ENCODE data around the gene PKD2. TPM values are rescaled to one million over a fixed set of nuclear protein-coding genes. Genes with fewer than 3 reads are reported as not detected.
A peak's percentile ranks its signal among the peaks of the same experiment; 100 is the strongest.

PKD2 gene
- total RNA-seq, 6 experiments from 2014 or later, result 67.8 to 103 (median 70.4) TPM

- DNase-seq, result peak; percentile 45
- Mint-ChIP-seq H3K27me3 (ENCODE audit: insufficient read depth) (no peaks in the 10 kb centered on the region; the same call in 1 of the 2 replicates), H3K4me3 (peak overlapping the region; percentile 91), H3K9me3 (no peaks in the 10 kb centered on the region), H3K27ac (peak overlapping the region; percentile 75), H3K36me3 (ENCODE audit: low read depth) (peaks cover 25% of the 10 kb centered on the region), H3K4me1 (ENCODE audit: low read depth) (peaks cover 71% of the 10 kb centered on the region)
- TF ChIP-seq, protein P1, sequence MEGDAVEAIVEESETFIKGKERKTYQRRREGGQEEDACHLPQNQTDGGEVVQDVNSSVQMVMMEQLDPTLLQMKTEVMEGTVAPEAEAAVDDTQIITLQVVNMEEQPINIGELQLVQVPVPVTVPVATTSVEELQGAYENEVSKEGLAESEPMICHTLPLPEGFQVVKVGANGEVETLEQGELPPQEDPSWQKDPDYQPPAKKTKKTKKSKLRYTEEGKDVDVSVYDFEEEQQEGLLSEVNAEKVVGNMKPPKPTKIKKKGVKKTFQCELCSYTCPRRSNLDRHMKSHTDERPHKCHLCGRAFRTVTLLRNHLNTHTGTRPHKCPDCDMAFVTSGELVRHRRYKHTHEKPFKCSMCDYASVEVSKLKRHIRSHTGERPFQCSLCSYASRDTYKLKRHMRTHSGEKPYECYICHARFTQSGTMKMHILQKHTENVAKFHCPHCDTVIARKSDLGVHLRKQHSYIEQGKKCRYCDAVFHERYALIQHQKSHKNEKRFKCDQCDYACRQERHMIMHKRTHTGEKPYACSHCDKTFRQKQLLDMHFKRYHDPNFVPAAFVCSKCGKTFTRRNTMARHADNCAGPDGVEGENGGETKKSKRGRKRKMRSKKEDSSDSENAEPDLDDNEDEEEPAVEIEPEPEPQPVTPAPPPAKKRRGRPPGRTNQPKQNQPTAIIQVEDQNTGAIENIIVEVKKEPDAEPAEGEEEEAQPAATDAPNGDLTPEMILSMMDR (IDR thresholded peaks at IDR 0.05), result no peak
Measured at GRCh38 chr4:88008743-88009171, 1.3 kb downstream of the PKD2 start.

DNA sequence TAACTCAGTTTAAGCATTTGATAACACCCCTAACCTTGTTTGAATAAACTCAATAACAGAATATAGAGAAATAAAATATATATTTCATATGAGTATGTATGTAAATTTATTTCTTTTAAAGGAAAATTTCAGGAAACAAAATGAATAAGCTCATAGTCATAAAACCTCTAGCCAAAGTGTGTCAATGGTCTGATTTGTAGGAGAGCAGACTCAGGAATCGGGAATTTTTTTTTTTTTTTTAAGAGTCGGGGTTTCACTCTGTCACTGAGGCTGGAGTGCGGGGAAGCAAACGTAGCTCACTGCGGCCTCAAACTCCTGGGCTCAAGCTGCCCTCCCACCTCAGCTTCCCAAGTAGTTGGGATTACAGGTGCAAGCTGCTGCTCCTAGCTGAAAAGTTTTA lies 2.4 kb downstream of the PKD2 start:
- no peak for DNase-seq
- no peak overlapping the region for H3K27ac Mint-ChIP-seq
- H3K27me3 Mint-ChIP-seq (ENCODE audit: insufficient read depth), result no peaks in the 10 kb centered on the region; the same call in 1 of the 2 replicates
- H3K4me1 Mint-ChIP-seq (ENCODE audit: low read depth), result peaks cover 68% of the 10 kb centered on the region
- peak overlapping the region; percentile 91 for H3K4me3 Mint-ChIP-seq
- TF ChIP-seq, protein P1 (IDR thresholded peaks at IDR 0.05), result no peak
- H3K36me3 Mint-ChIP-seq (ENCODE audit: low read depth), result peaks cover 33% of the 10 kb centered on the region
- no peaks in the 10 kb centered on the region for H3K9me3 Mint-ChIP-seq

GRCh38 chr4:88010966-88011365 lies 3.5 kb downstream of the PKD2 start:
- no peaks in the 10 kb centered on the region; the same call in 1 of the 2 replicates for H3K27me3 Mint-ChIP-seq (ENCODE audit: insufficient read depth)
- H3K36me3 Mint-ChIP-seq (ENCODE audit: low read depth), result peaks cover 36% of the 10 kb centered on the region
- no peaks in the 10 kb centered on the region for H3K9me3 Mint-ChIP-seq
- H3K4me1 Mint-ChIP-seq (ENCODE audit: low read depth), result peaks cover 65% of the 10 kb centered on the region
- peak overlapping the region; percentile 73 for H3K4me3 Mint-ChIP-seq
- DNase-seq, result peak; percentile 32
- TF ChIP-seq, protein P1 (IDR thresholded peaks at IDR 0.05), result no peak
- peak overlapping the region; percentile 78 for H3K27ac Mint-ChIP-seq

- Mint-ChIP-seq H3K4me3 (no peak overlapping the region; the same call in 1 of the 2 replicates), H3K4me1 (ENCODE audit: low read depth) (peaks cover 70% of the 10 kb centered on the region)
Measured at GRCh38 chr4:88012647-88013046, 5.2 kb downstream of the PKD2 start.

GRCh38 chr4:88014386-88014905 lies 7.0 kb downstream of the PKD2 start:
- DNase-seq, result no peak
- Mint-ChIP-seq H3K4me1 (ENCODE audit: low read depth) (peaks cover 88% of the 10 kb centered on the region), H3K27ac (no peak overlapping the region; the same call in 1 of the 2 replicates), H3K27me3 (ENCODE audit: insufficient read depth) (no peaks in the 10 kb centered on the region; the same call in 1 of the 2 replicates), H3K4me3 (no peak overlapping the region), H3K36me3 (ENCODE audit: low read depth) (peaks cover 37% of the 10 kb centered on the region), H3K9me3 (no peaks in the 10 kb centered on the region)
- TF ChIP-seq, protein P1 (IDR thresholded peaks at IDR 0.05), result no peak

More at GRCh38 chr4:88012647-88013046, 5.2 kb downstream of the PKD2 start:
- no peak for DNase-seq
- Mint-ChIP-seq H3K27me3 (ENCODE audit: insufficient read depth) (no peaks in the 10 kb centered on the region; the same call in 1 of the 2 replicates), H3K27ac (no peak overlapping the region; the same call in 1 of the 2 replicates), H3K9me3 (no peaks in the 10 kb centered on the region), H3K36me3 (ENCODE audit: low read depth) (peaks cover 43% of the 10 kb centered on the region)
- TF ChIP-seq, protein P1 (IDR thresholded peaks at IDR 0.05), result no peak

All from HFFc6 (cell line).